HEK293 (cell line): Measurements from ENCODE around the gene DCST1.

ENCODE experiments used
- CTCF ChIA-PET: fragments of 350-600 bp; formaldehyde crosslinking; extraction: SDS; loops from one replicate; lab custom pipeline; 2021; ENCODE audit warnings: antibody characterized with exemption; lab: Yijun Ruan, JAX
- POLR2A ChIA-PET: fragments of 300-600 bp; formaldehyde crosslinking; extraction: SDS; loops from one replicate; lab custom pipeline; 2020; ENCODE audit warnings: antibody characterized with exemption, inconsistent platforms; lab: Yijun Ruan, JAX
- H3K27ac ChIP-seq: fragments of 200-500 bp; sonication (Bioruptor generic); 2 replicates; pipeline ENCODE4 v1.5.1; 2014; ENCODE audit warnings: low read depth, low read length, control low read depth, inconsistent platforms; ENCODE audit errors: extremely low read depth
- H3K36me3 ChIP-seq, 2 experiments: fragments of 200-500 bp in 1 of 2; sonication (Bioruptor generic) in 1 of 2; 1 replicate in 1 of 2; 2 replicates in 1 of 2; pipeline ENCODE4 v1.5.1; 2014 to 2017; ENCODE audit warnings: inconsistent platforms in 2 of 2, low read length in 2 of 2; ENCODE audit not compliant: control insufficient read depth in 2 of 2, insufficient read depth in 1 of 2
- H3K4me1 ChIP-seq: fragments of 200-500 bp; sonication (Bioruptor generic); 2 replicates; pipeline ENCODE4 v1.5.1; 2014; ENCODE audit warnings: mild to moderate bottlenecking, low read length, inconsistent platforms; ENCODE audit not compliant: control insufficient read depth, insufficient read depth
- H3K4me3 ChIP-seq: 2 replicates; pipeline ENCODE4 v1.5.1; 2011; ENCODE audit warnings: low read depth, mild to moderate bottlenecking, control low read depth, low read length, moderate library complexity
- H3K9me3 ChIP-seq: fragments of 200-500 bp; sonication (Bioruptor generic); 2 replicates; pipeline ENCODE4 v1.5.1; 2014; ENCODE audit warnings: low read depth, low read length, inconsistent platforms; ENCODE audit not compliant: control insufficient read depth, insufficient read depth
- FEZF1 ChIP-seq: fragments of 450-650 bp; formaldehyde crosslinking; IDR thresholded peaks from 2 replicates; pipeline ENCODE4 v1.5.1; 2016; ENCODE audit warnings: missing biosample characterization, missing genetic modification characterization
- GFI1B ChIP-seq: fragments of 450-650 bp; formaldehyde crosslinking; IDR thresholded peaks from 2 replicates; pipeline ENCODE4 v1.5.1; 2016; ENCODE audit warnings: missing biosample characterization, missing genetic modification characterization
- GLIS2 ChIP-seq: fragments of 450-650 bp; formaldehyde crosslinking; IDR thresholded peaks from 2 replicates; pipeline ENCODE4 v1.5.1; 2016; ENCODE audit warnings: missing biosample characterization, missing genetic modification characterization
- HIC1 ChIP-seq: fragments of 450-650 bp; formaldehyde crosslinking; IDR thresholded peaks from 2 replicates; pipeline ENCODE4 v1.5.1; 2016; ENCODE audit warnings: missing biosample characterization, missing genetic modification characterization
- INSM2 ChIP-seq: fragments of 450-650 bp; formaldehyde crosslinking; IDR thresholded peaks from 2 replicates; pipeline ENCODE4 v1.5.1; 2016; ENCODE audit warnings: missing biosample characterization, missing genetic modification characterization
- KLF1 ChIP-seq: fragments of 450-650 bp; formaldehyde crosslinking; IDR thresholded peaks from 2 replicates; pipeline ENCODE4 v1.5.1; 2016; ENCODE audit warnings: missing biosample characterization, missing genetic modification characterization
- PATZ1 ChIP-seq: fragments of 450-650 bp; formaldehyde crosslinking; IDR thresholded peaks from 2 replicates; pipeline ENCODE4 v1.5.1; 2016; ENCODE audit warnings: missing biosample characterization, missing genetic modification characterization
- SP3 ChIP-seq: fragments of 450-650 bp; formaldehyde crosslinking; IDR thresholded peaks from 2 replicates; pipeline ENCODE4 v1.5.1; 2016; ENCODE audit warnings: missing biosample characterization, missing genetic modification characterization
- ZBTB11 ChIP-seq: fragments of 450-650 bp; formaldehyde crosslinking; conservative IDR thresholded peaks from 2 replicates; pipeline ENCODE4 v1.5.1; 2016; ENCODE audit warnings: low read depth, missing biosample characterization, missing genetic modification characterization
- ZFHX2 ChIP-seq: fragments of 450-650 bp; formaldehyde crosslinking; conservative IDR thresholded peaks from 2 replicates; pipeline ENCODE4 v1.5.1; 2016; ENCODE audit warnings: missing biosample characterization, missing genetic modification characterization
- ZNF10 ChIP-seq: fragments of 450-650 bp; formaldehyde crosslinking; IDR thresholded peaks from 2 replicates; pipeline ENCODE4 v1.5.1; 2017; ENCODE audit warnings: missing biosample characterization, missing genetic modification characterization
- ZNF18 ChIP-seq: fragments of 450-650 bp; formaldehyde crosslinking; IDR thresholded peaks from 2 replicates; pipeline ENCODE4 v1.5.1; 2016; ENCODE audit warnings: missing biosample characterization, missing genetic modification characterization
- ZNF335 ChIP-seq: fragments of 450-650 bp; formaldehyde crosslinking; conservative IDR thresholded peaks from 2 replicates; pipeline ENCODE4 v1.5.1; 2016; ENCODE audit warnings: missing biosample characterization, missing genetic modification characterization
- ZNF354C ChIP-seq: fragments of 450-650 bp; formaldehyde crosslinking; IDR thresholded peaks from 2 replicates; pipeline ENCODE4 v1.5.1; 2016; ENCODE audit warnings: missing biosample characterization, missing genetic modification characterization, low read depth, borderline replicate concordance
- ZNF426 ChIP-seq: fragments of 450-650 bp; formaldehyde crosslinking; IDR thresholded peaks from 2 replicates; pipeline ENCODE4 v1.5.1; 2017; ENCODE audit warnings: missing biosample characterization, missing genetic modification characterization, mild to moderate bottlenecking, inconsistent platforms, moderate library complexity
- ZNF510 ChIP-seq: fragments of 450-650 bp; formaldehyde crosslinking; IDR thresholded peaks from 2 replicates; pipeline ENCODE4 v1.5.1; 2018; ENCODE audit warnings: mild to moderate bottlenecking, missing genetic modification characterization, missing biosample characterization; ENCODE audit not compliant: insufficient replicate concordance
- ZNF561 ChIP-seq: fragments of 450-650 bp; IDR thresholded peaks from 2 replicates; pipeline ENCODE4 v1.5.1; 2018; ENCODE audit warnings: missing biosample characterization, missing genetic modification characterization, borderline replicate concordance
- ZNF610 ChIP-seq: fragments of 450-650 bp; formaldehyde crosslinking; IDR thresholded peaks from 2 replicates; pipeline ENCODE4 v1.5.1; 2016; ENCODE audit warnings: missing biosample characterization, missing genetic modification characterization, borderline replicate concordance
- ZNF621 ChIP-seq: fragments of 450-650 bp; formaldehyde crosslinking; IDR thresholded peaks from 2 replicates; pipeline ENCODE4 v1.5.1; 2017; ENCODE audit warnings: missing biosample characterization, missing genetic modification characterization
- ZNF768 ChIP-seq: fragments of 450-650 bp; formaldehyde crosslinking; IDR thresholded peaks from 2 replicates; pipeline ENCODE4 v1.5.1; 2018; ENCODE audit warnings: missing biosample characterization, mild to moderate bottlenecking, missing genetic modification characterization

Gene DCST1

GRCh38 chr1:155007251-155007828, 26.3 kb upstream of the DCST1 start:
- ChIA-PET POLR2A (interaction anchor here (0.7 to 1.5 kb wide), 4 partner anchors 10 to 34 kb away, joined by 3 to 7 read pairs (median 4); partner anchors contain the start of gene FLAD1), CTCF (interaction anchor here (0.5 to 3.5 kb wide), 5 partner anchors 8 to 55 kb away, joined by 3 to 30 read pairs (median 3); no protein-coding TSS in a partner anchor)
- H3K9me3 ChIP-seq: no peaks in the 10 kb centered on the region
- H3K27ac ChIP-seq: no peak overlapping the region
- peaks cover 0 to 2% of the 10 kb centered on the region in 2 experiments; a peak in 1 of 3 replicates for H3K36me3 ChIP-seq
- peak; percentile 76; the same call in 1 of the 2 replicates for TF ChIP-seq HIC1 (tag by site-specific recombination)
- no peak for TF ChIP-seq SP3 (tag by site-specific recombination)
- TF ChIP-seq PATZ1: peak; percentile 13
- peak; percentile 33; the same call in 1 of the 2 replicates for TF ChIP-seq GLIS2 (tag by site-specific recombination)
- TF ChIP-seq KLF1 (tag by site-specific recombination): 0 out of 2 replicates have a peak, but pooled peaks have one; percentile 23
- no peak for TF ChIP-seq ZNF510
- no peak overlapping the region for H3K4me3 ChIP-seq
- peaks cover 13% of the 10 kb centered on the region for H3K4me1 ChIP-seq

- POLR2A ChIA-PET: interaction anchor here (0.7 to 0.8 kb wide), 3 partner anchors 25 to 33 kb away, joined by 3 to 4 read pairs (median 3); partner anchors contain the start of gene FLAD1
- Histone ChIP-seq H3K4me3 (no peak overlapping the region), H3K36me3 (peaks cover 0 to 6% of the 10 kb centered on the region in 2 experiments; a peak in 1 of 3 replicates), H3K9me3 (no peaks in the 10 kb centered on the region), H3K4me1 (peaks cover 16% of the 10 kb centered on the region), H3K27ac (no peak overlapping the region)
- CTCF ChIA-PET: interaction anchor here (0.5 to 3.5 kb wide), 7 partner anchors 9 to 83 kb away, joined by 3 to 30 read pairs (median 3); partner anchors contain the start of gene PBXIP1
- TF ChIP-seq ZNF610 (tag by site-specific recombination) (no peak), ZNF426 (no peak), ZNF18 (no peak), ZNF354C (tag by site-specific recombination) (no peak), INSM2 (tag by site-specific recombination) (no peak), GFI1B (tag by site-specific recombination) (no peak), KLF1 (tag by site-specific recombination) (peak; percentile 93), ZNF335 (no peak), ZNF10 (no peak), ZNF621 (tag by site-specific recombination) (no peak), FEZF1 (no peak), ZNF561 (tag by site-specific recombination) (no peak), ZNF768 (tag by site-specific recombination) (no peak), ZBTB11 (no peak), ZFHX2 (tag by site-specific recombination) (peak; percentile 63)
These were observed 25.3 kb upstream of the DCST1 start for GRCh38 chr1:155008015-155008941.
